GM12878 (cell line): ENCODE measurements around the gene TCF20. TPM values are rescaled to one million over a fixed set of nuclear protein-coding genes. Genes with fewer than 3 reads are reported as not detected.

Source experiments
- ATAC-seq: fragments of 200-7000 bp; cut with Tn5 transposase; 3 replicates; pipeline ENCODE4 v1.9.1; 2020; ENCODE audit warnings: mild to moderate bottlenecking, moderate library complexity
- BruUV-seq: library from RNA; stranded (reverse); fragments of 400-500 nt; replicated peaks from 2 replicates; lab custom pipeline; 2021; lab: Mats Ljungman, UMichigan
- CTCF ChIA-PET: fragments of 300-600 bp; sonication (Branson Sonifier 250); formaldehyde crosslinking; extraction: SDS; loops from one replicate; lab custom pipeline; 2021; ENCODE audit warnings: inconsistent platforms; lab: Yijun Ruan, JAX
- POLR2A ChIA-PET: fragments of 350-600 bp; formaldehyde crosslinking; extraction: SDS; loops from one replicate; lab custom pipeline; 2021; ENCODE audit warnings: inconsistent platforms; lab: Charles Lee
- RAD21 ChIA-PET: fragments of 300-600 bp; sonication (Branson Sonifier 250); formaldehyde crosslinking; loops from one replicate; lab custom pipeline; 2023; ENCODE audit warnings: antibody characterized with exemption; ENCODE audit not compliant: unreplicated experiment; lab: Charles Lee
- SMC1A ChIA-PET: fragments of 300-600 bp; sonication (Branson Sonifier 250); formaldehyde crosslinking; loops from one replicate; lab custom pipeline; 2023; ENCODE audit not compliant: unreplicated experiment, uncharacterized antibody; lab: Charles Lee
- DNase-seq: peaks from one replicate; pipeline ENCODE4 v3.0.0-alpha.2; 2011; ENCODE audit warnings: low read depth, low spot score
- FAIRE-seq: peaks from 3 replicates; lab custom pipeline; 2011; peaks lifted over from hg19 to GRCh38; lab: Jason Lieb, UNC
- H2AFZ ChIP-seq: 2 replicates; pipeline ENCODE4 v1.6.0; 2011; ENCODE audit warnings: low read depth, low read length, control low read depth; ENCODE audit not compliant: control insufficient read depth
- H3K27ac ChIP-seq: 2 replicates; pipeline ENCODE4 v1.5.1; 2011; ENCODE audit warnings: control low read depth; ENCODE audit not compliant: control insufficient read depth, insufficient read depth
- H3K27me3 ChIP-seq, 2 experiments: replicated peaks in 1 of 2; 2 replicates each; pipeline versions ENCODE4 v1.6.0 to v1.6.1; 2011; ENCODE audit warnings: low read length in 1 of 2; ENCODE audit not compliant: control insufficient read depth in 2 of 2, insufficient read depth in 2 of 2
- H3K36me3 ChIP-seq, 2 experiments: 2 replicates each; pipeline ENCODE4 v1.5.1; 2011; ENCODE audit warnings: low read length in 1 of 2; ENCODE audit not compliant: control insufficient read depth in 2 of 2, insufficient read depth in 2 of 2
- H3K4me1 ChIP-seq: 2 replicates; pipeline ENCODE4 v1.6.1; 2011; ENCODE audit warnings: mild to moderate bottlenecking, low read length, moderate library complexity, mixed read lengths; ENCODE audit not compliant: control insufficient read depth, insufficient read depth
- H3K4me2 ChIP-seq: 2 replicates; pipeline ENCODE4 v1.6.0; 2011; ENCODE audit warnings: control low read depth; ENCODE audit not compliant: control insufficient read depth, insufficient read depth
- H3K4me3 ChIP-seq: fragments of 200-600 bp; sonication (generic); 2 replicates; pipeline ENCODE4 v1.5.1; 2016
- H3K79me2 ChIP-seq: 2 replicates; pipeline ENCODE4 v1.6.0; 2011; ENCODE audit warnings: low read length; ENCODE audit not compliant: control insufficient read depth, insufficient read depth
- H3K9ac ChIP-seq: 2 replicates; pipeline ENCODE4 v1.8.0; 2011; ENCODE audit warnings: low read length, control low read depth, mixed read lengths; ENCODE audit not compliant: control insufficient read depth, insufficient read depth
- H3K9me3 ChIP-seq: replicated peaks from 3 replicates; pipeline ENCODE4 v1.5.1; 2011; ENCODE audit warnings: mild to moderate bottlenecking, low read length; ENCODE audit not compliant: control insufficient read depth, insufficient read depth
- H4K20me1 ChIP-seq: 2 replicates; pipeline ENCODE4 v1.6.0; 2011; ENCODE audit not compliant: control insufficient read depth, insufficient read depth
- CBX3 ChIP-seq: fragments of 200-600 bp; sonication (generic); IDR thresholded peaks from 2 replicates; pipeline ENCODE4 v1.6.1; 2016; ENCODE audit warnings: low read depth, borderline replicate concordance
- CBX5 ChIP-seq: sonication (generic); IDR thresholded peaks from 2 replicates; pipeline ENCODE4 v1.6.1; 2016; ENCODE audit warnings: low read depth, moderate library complexity, mild to moderate bottlenecking, inconsistent platforms
- CEBPB ChIP-seq, 2 experiments: fragments of 150-350 bp in 1 of 2; IDR thresholded peaks; 2 replicates each; pipeline ENCODE4 v1.6.1; 2012 to 2014; ENCODE audit warnings: low read depth in 2 of 2, low read length in 2 of 2, borderline replicate concordance in 1 of 2, inconsistent platforms in 1 of 2
- KAT2A ChIP-seq: conservative IDR thresholded peaks from 2 replicates; pipeline ENCODE4 v1.6.1; 2011; ENCODE audit warnings: low read depth, low read length; ENCODE audit not compliant: control insufficient read depth
- KDM1A ChIP-seq: fragments of 200-600 bp; sonication (generic); IDR thresholded peaks from 2 replicates; pipeline ENCODE4 v1.6.1; 2016; ENCODE audit warnings: borderline replicate concordance
- MYB ChIP-seq: fragments of 150-350 bp; IDR thresholded peaks from 2 replicates; pipeline ENCODE4 v1.6.1; 2014; ENCODE audit warnings: mild to moderate bottlenecking, low read depth, low read length, borderline replicate concordance
- SMAD5 ChIP-seq: IDR thresholded peaks from 2 replicates; pipeline ENCODE4 v1.6.1; 2016; ENCODE audit warnings: antibody characterized with exemption, low read depth
- SREBF1 ChIP-seq: IDR thresholded peaks from 2 replicates; pipeline ENCODE4 v1.6.1; 2012; ENCODE audit warnings: mild to moderate bottlenecking, low read length
- STAT3 ChIP-seq: IDR thresholded peaks from 2 replicates; pipeline ENCODE4 v1.6.1; 2011; ENCODE audit warnings: low read depth, low read length, improper control_type of control experiment
- WGBS: methylation state at CpG from one replicate; pipeline ENCODE4 v1.1.6; 2016; ENCODE audit warnings: low lambda C conversion rate; ENCODE audit not compliant: insufficient replicate concordance, insufficient coverage; ENCODE audit errors: missing lambda C conversion rate; 5-methylcytosine and 5-hydroxymethylcytosine counted together
- in situ Hi-C: fragments of 300-500 bp; cut with MboI; formaldehyde crosslinking; loops from 9 replicates; pipeline ENCODE4 v1.14.3; 2018; ENCODE audit warnings: mixed read lengths
- intact Hi-C: fragments of 100-400 bp; cut with micrococcal nuclease; formaldehyde crosslinking; loops from one replicate; pipeline ENCODE4 v1.14.2; 2022; ENCODE audit not compliant: unreplicated experiment
- polyA plus RNA-seq, 11 experiments: library from polyadenylated mRNA; depleted of rRNA in 4 of 11; unstranded in 6 of 11; stranded (reverse) in 5 of 11; fragments of >200 nt; fragmentation: Nextera tagmentation in 4 of 11; fragmentation: Illumina TruSeq in 1 of 11; extraction: Ambion mirVana in 4 of 11; extraction: Trizol in 1 of 11; gene quantifications; 1 replicate in 1 of 11; 2 replicates in 10 of 11; pipeline versions ENCODE4 v1.2.1 to v1.2.3, GENCODE V29; 2011 to 2016; ENCODE audit warnings: inconsistent platforms in 2 of 11, missing spikeins in 2 of 11, low read depth in 1 of 11
- total RNA-seq, 4 experiments: library from RNA; depleted of rRNA in 3 of 4; stranded (reverse); fragments of >200 nt in 3 of 4; fragmentation: Illumina TruSeq in 1 of 4; extraction: Trizol in 1 of 4; gene quantifications; 2 replicates each; pipeline versions ENCODE4 v1.2.1 to v1.2.3, GENCODE V29; 2013 to 2021
- TF ChIP-seq, protein P1 (sequence below): IDR thresholded peaks from 2 replicates; pipeline ENCODE4 v1.6.1; 2012; ENCODE audit warnings: low read length, inconsistent platforms
- TF ChIP-seq, protein P2 (sequence below): fragments of 450-650 bp; IDR thresholded peaks from 2 replicates; pipeline ENCODE4 v1.6.1; 2017; ENCODE audit warnings: antibody characterized with exemption, mild to moderate bottlenecking, moderate library complexity
- TF ChIP-seq, protein P3 (sequence below): fragments of 450-650 bp; IDR thresholded peaks from 2 replicates; pipeline ENCODE4 v1.6.1; 2014; ENCODE audit warnings: mild to moderate bottlenecking
- TF ChIP-seq, protein P4 (sequence below): fragments of 450-650 bp; IDR thresholded peaks from 2 replicates; pipeline ENCODE4 v1.6.1; 2017; ENCODE audit warnings: mild to moderate bottlenecking, moderate library complexity
- TF ChIP-seq, protein P5 (sequence below): IDR thresholded peaks from 2 replicates; pipeline ENCODE4 v1.6.1; 2011; ENCODE audit warnings: low read depth, low read length, improper control_type of control experiment, borderline replicate concordance

TCF20 gene
- total and polyA plus RNA-seq, 10 of the 15 experiments (the other 5 are each of a cell fraction or from before 2014, with no cell fraction given) = 0.64 to 52.9 (median 22.6) TPM

DNA sequence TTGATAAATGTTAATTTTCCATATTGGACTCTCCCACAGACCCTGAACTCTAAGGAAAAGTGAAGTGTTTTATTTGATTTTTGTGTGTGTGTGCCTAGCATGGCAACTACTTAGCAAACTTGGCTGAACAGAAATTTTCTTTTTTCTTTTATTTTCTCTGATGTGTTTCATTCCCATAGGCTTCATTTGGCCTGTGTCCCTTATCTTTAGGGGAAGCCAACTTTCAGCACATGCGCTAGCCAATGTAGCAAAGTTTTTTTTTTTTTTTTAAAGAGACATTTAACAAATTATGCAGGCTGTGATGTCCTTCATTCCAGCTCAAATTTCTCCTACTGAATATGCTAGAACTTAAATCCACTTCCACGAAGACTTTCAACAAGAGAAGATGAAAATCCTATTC, 14.2 kb downstream of the TCF20 start:
- POLR2A ChIA-PET = interaction anchor here (0.6 kb wide), 2 partner anchors 137 to 165 kb away, joined by 3 read pairs; no protein-coding TSS in a partner anchor
- in situ Hi-C loops = no loop called here
- TF ChIP-seq SMAD5 = no peak
- TF ChIP-seq, protein P1, sequence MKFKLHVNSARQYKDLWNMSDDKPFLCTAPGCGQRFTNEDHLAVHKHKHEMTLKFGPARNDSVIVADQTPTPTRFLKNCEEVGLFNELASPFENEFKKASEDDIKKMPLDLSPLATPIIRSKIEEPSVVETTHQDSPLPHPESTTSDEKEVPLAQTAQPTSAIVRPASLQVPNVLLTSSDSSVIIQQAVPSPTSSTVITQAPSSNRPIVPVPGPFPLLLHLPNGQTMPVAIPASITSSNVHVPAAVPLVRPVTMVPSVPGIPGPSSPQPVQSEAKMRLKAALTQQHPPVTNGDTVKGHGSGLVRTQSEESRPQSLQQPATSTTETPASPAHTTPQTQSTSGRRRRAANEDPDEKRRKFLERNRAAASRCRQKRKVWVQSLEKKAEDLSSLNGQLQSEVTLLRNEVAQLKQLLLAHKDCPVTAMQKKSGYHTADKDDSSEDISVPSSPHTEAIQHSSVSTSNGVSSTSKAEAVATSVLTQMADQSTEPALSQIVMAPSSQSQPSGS = no peak
- TF ChIP-seq CEBPB (IDR thresholded peaks at IDR 0.05; ENCODE audit: borderline replicate concordance in 1 of 2, low read depth in 2 of 2, low read length in 2 of 2) = no peak
- TF ChIP-seq, protein P2, sequence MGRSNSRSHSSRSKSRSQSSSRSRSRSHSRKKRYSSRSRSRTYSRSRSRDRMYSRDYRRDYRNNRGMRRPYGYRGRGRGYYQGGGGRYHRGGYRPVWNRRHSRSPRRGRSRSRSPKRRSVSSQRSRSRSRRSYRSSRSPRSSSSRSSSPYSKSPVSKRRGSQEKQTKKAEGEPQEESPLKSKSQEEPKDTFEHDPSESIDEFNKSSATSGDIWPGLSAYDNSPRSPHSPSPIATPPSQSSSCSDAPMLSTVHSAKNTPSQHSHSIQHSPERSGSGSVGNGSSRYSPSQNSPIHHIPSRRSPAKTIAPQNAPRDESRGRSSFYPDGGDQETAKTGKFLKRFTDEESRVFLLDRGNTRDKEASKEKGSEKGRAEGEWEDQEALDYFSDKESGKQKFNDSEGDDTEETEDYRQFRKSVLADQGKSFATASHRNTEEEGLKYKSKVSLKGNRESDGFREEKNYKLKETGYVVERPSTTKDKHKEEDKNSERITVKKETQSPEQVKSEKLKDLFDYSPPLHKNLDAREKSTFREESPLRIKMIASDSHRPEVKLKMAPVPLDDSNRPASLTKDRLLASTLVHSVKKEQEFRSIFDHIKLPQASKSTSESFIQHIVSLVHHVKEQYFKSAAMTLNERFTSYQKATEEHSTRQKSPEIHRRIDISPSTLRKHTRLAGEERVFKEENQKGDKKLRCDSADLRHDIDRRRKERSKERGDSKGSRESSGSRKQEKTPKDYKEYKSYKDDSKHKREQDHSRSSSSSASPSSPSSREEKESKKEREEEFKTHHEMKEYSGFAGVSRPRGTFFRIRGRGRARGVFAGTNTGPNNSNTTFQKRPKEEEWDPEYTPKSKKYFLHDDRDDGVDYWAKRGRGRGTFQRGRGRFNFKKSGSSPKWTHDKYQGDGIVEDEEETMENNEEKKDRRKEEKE = no peak
- no peak for TF ChIP-seq SREBF1
- TF ChIP-seq KDM1A = no peak
- no peak for TF ChIP-seq CBX3
- TF ChIP-seq, protein P3, sequence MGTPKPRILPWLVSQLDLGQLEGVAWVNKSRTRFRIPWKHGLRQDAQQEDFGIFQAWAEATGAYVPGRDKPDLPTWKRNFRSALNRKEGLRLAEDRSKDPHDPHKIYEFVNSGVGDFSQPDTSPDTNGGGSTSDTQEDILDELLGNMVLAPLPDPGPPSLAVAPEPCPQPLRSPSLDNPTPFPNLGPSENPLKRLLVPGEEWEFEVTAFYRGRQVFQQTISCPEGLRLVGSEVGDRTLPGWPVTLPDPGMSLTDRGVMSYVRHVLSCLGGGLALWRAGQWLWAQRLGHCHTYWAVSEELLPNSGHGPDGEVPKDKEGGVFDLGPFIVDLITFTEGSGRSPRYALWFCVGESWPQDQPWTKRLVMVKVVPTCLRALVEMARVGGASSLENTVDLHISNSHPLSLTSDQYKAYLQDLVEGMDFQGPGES = no peak
- TF ChIP-seq KAT2A = no peak
- TF ChIP-seq, protein P4, sequence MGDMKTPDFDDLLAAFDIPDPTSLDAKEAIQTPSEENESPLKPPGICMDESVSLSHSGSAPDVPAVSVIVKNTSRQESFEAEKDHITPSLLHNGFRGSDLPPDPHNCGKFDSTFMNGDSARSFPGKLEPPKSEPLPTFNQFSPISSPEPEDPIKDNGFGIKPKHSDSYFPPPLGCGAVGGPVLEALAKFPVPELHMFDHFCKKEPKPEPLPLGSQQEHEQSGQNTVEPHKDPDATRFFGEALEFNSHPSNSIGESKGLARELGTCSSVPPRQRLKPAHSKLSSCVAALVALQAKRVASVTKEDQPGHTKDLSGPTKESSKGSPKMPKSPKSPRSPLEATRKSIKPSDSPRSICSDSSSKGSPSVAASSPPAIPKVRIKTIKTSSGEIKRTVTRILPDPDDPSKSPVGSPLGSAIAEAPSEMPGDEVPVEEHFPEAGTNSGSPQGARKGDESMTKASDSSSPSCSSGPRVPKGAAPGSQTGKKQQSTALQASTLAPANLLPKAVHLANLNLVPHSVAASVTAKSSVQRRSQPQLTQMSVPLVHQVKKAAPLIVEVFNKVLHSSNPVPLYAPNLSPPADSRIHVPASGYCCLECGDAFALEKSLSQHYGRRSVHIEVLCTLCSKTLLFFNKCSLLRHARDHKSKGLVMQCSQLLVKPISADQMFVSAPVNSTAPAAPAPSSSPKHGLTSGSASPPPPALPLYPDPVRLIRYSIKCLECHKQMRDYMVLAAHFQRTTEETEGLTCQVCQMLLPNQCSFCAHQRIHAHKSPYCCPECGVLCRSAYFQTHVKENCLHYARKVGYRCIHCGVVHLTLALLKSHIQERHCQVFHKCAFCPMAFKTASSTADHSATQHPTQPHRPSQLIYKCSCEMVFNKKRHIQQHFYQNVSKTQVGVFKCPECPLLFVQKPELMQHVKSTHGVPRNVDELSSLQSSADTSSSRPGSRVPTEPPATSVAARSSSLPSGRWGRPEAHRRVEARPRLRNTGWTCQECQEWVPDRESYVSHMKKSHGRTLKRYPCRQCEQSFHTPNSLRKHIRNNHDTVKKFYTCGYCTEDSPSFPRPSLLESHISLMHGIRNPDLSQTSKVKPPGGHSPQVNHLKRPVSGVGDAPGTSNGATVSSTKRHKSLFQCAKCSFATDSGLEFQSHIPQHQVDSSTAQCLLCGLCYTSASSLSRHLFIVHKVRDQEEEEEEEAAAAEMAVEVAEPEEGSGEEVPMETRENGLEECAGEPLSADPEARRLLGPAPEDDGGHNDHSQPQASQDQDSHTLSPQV = no peak
- TF ChIP-seq CBX5 = no peak
- TF ChIP-seq STAT3 = no peak
- TF ChIP-seq, protein P5, sequence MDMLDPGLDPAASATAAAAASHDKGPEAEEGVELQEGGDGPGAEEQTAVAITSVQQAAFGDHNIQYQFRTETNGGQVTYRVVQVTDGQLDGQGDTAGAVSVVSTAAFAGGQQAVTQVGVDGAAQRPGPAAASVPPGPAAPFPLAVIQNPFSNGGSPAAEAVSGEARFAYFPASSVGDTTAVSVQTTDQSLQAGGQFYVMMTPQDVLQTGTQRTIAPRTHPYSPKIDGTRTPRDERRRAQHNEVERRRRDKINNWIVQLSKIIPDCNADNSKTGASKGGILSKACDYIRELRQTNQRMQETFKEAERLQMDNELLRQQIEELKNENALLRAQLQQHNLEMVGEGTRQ = no peak
- no peak for TF ChIP-seq MYB

More for the DNA sequence above, 14.2 kb downstream of the TCF20 start:
- H2AFZ ChIP-seq = no peak overlapping the region
- no peak overlapping the region for H3K4me2 ChIP-seq
- H3K79me2 ChIP-seq = peaks cover 64% of the 10 kb centered on the region
- ChIA-PET CTCF (interaction anchor here (1.0 kb wide), 1 partner anchor 49 kb away, joined by 4 read pairs; no protein-coding TSS in a partner anchor), RAD21 (no interaction called here), SMC1A (no interaction called here)
- H4K20me1 ChIP-seq = no peaks in the 10 kb centered on the region
- WGBS = 97% methylated on average over 2 of the region's 2 CpGs
- H3K27ac ChIP-seq = no peak overlapping the region
- H3K27me3 ChIP-seq = no peaks in the 10 kb centered on the region
- BruUV-seq = no TSS peak
- ATAC-seq (no peak), FAIRE-seq (no peak), DNase-seq (no peak)
- H3K9ac ChIP-seq = no peak overlapping the region
- H3K9me3 ChIP-seq = no peaks in the 10 kb centered on the region
- H3K4me1 ChIP-seq = no peaks in the 10 kb centered on the region
- no peaks in the 10 kb centered on the region; a peak in 1 of 4 replicates for H3K36me3 ChIP-seq
- intact Hi-C loops = no loop called here
- H3K4me3 ChIP-seq = no peak overlapping the region
